ENCODE results near the gene PHF2.

PHF2 gene

GRCh38 chr9:93576258-93577077 is at the start of gene PHF2:
Gene PHF2, plus strand, starts transcription at chr9:93576584. Its CDS starts 190 bp downstream, at chr9:93576774.
- peak; percentile 28 for DNase-seq

DNA sequence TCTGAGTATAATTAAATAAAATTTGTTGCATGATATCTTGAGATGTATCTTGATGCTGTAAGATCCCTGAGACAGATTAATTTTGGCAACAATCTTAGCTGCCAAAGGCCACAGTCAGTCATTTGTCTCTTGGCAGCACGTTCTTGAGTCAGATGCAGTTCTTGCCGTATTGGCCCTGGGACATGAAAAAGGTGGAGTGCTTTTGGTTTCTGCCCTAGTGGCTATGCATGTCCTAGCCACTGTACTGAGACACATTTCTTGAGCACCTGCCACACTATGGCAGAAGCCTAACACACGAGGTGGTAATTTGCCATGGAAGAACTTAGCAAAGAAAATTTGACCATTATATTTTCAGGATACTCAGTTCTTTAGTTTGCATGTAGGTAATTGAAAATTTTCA is 45.0 kb upstream of the PHF2 start:
- no peak for DNase-seq

- DNase-seq: no peak
Observed at GRCh38 chr9:93532141-93532540, 44.2 kb upstream of the PHF2 start.

GRCh38 chr9:93533863-93534262 is 42.5 kb upstream of the PHF2 start:
- DNase-seq: no peak

- DNase-seq: no peak
Observed at GRCh38 chr9:93536167-93536566, 40.2 kb upstream of the PHF2 start.

GRCh38 chr9:93536874-93537273 is 39.5 kb upstream of the PHF2 start:
- no peak for DNase-seq

DNA sequence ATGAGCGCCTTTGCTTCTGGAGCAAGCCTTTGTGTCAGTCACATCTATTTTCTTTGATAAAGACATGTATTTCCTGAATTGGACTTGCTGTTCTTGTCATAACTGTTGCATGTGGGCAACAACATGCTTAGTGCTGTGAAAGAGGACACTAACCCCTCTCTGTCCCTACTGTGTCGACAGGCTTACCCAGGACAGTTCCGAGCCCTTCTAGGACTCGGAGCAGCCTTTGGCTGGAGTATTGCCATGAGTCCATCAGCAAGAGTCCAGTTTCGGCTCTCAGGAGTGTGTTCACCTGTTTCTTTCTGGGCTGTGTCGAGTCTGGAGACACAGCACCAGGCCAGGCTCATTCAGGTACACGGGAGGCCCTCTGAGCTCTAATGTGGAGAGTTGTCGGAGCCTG is 36.1 kb upstream of the PHF2 start:
- no peak for DNase-seq

DNA sequence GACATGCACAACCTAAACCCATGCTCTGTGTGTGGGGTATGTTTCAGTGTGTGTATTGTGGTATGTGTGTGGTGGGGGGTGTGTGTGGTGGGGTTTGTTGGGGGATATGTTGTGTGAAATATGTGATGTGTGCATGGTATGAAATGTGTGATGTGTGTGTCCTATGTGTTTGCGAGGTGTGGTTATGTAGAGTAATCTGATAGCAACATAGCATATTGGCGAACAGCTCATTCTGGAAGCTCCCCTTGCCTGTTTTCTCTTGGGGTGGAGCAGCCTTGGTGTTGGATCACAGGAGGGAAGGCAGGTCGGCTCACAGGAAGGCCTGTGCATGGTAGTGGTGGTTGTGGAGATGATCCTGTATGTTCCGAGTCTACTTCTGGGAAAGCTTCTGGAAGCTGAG is 35.4 kb upstream of the PHF2 start:
- DNase-seq: no peak

GRCh38 chr9:93541581-93542349 is 34.6 kb upstream of the PHF2 start:
- DNase-seq: no peak

DNA sequence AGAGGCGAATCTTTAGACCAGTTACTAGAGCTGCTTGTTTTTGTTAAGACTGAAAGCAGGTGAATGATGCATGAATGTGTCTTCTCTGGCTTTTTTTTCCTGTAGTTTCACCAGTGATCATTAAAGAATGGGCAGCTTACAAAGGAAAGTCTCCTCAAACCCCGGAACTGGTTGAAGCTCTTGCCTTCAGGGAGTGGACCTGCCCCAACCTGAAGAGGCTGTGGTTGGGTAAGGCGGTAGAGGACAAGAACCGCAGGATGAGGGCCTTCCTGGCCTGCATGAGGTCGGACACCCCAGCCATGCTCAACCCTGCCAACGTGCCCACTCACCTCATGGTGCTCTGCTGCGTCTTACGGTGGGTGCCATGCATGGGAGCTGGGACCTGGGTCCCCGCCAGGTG is 33.3 kb upstream of the PHF2 start:
- DNase-seq: no peak

DNA sequence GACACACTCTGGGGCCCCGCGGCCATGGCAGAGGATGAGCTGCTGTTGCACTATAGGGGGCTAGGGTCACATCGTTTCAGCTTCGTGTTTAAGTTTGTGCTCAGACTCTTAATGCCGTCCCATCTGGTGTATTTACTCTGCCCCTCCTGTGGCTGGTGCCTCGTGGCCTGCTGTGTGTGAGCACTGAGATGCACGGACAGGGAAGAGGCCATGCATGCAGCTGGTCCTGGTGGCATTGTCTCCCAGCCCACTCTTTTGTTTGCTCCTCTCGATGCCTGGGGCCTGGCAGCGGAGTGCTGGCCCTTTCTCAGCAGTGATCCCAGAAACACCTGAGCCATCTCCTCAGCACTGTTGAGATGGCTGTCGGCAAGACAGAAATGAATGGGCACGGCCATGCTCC is 30.0 kb upstream of the PHF2 start:
- DNase-seq: no peak

DNA sequence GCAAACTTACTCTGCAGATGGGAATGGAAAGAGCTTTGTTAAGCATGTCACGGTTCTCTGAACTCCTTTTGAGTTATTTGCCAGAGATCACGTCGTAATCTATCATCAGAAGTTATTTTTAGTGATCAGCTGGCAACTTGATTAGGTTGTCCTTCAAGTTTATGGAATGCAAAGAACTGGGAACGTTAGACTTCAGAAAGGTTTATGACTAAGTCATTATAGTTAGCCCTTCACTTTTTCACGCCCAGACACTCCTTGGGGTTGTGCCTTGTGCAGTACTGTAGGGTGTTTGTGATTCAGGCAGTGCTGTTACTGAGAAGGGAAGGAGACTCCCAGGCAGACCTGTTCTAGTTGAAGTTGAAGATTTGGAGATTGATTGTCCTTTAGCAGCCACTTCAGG is 26.8 kb upstream of the PHF2 start:
- no peak for DNase-seq

DNA sequence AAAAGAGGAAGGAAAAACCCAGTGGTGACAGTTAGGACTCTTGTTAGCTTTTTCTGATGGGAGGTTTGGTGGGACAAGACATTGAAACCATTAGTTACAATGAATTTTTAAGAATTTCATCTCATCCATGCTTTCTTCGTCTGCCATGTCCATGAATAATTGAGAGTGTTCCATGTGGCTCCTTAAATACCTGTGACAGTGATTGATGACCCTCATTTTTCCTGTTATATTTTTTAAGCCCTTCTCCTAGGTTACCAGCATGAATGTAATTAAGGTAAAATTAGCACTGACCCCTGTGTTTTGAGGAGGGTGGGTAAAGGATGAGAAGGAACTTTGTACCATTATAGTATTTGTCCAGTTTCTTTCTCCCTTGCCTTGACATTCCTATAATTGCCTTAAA is 23.5 kb upstream of the PHF2 start:
- no peak for DNase-seq

- DNase-seq: no peak
Observed at GRCh38 chr9:93555370-93555769, 21.0 kb upstream of the PHF2 start.

DNA sequence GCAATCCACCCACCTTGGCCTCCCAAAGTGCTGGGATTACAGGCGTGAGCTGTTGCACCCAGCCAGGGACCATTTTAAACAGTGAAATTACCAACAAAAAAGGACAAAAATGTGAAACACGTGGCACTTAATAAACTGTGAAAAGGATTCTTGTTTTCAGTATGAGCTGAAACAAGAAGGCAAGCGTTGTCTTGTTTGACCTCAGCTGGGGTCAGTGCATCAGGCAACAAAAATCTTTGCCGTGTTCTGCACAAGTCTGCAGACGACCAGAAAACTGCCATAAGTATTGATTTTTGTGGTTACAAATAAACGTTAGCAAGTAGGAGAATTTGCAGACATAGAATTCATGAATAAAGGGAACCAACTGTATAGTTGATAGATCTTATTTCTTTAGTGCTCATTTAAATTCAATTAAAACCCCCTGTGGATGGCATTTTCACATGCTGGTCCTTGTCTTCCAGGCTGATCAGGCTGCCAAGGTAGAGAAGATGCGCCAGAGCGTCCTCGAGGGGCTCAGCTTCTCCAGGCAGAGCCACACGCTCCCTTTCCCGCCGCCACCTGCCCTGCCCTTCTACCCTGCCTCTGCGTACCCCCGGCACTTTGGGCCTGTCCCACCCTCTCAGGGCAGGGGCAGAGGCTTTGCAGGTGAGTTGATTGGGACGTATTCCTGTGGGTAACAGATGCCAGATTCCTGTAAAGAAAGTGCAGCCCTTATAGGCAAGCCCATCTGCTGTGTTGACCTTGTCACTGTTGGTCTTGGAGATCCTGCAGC is 18.8 kb upstream of the PHF2 start:
- no peak for DNase-seq

- DNase-seq: no peak
Observed at GRCh38 chr9:93558503-93558902, 17.9 kb upstream of the PHF2 start.

DNA sequence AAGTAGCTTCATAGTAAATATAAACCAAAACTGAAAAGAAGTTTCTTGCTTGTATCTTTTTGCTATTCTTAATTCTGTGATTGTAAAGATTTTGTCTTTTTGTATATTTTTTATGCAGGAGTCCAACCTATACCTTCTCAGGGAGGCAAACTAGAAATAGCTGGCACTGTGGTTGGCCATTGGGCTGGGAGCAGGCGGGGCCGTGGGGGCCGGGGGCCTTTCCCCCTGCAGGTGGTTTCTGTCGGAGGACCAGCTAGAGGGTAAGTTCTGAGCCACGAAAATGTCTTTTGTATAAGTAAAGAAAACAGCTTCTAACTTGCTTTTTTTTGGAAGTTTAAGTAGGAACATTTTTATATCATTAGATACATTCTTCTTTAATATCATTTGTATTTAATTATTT is 15.4 kb upstream of the PHF2 start:
- no peak for DNase-seq

- DNase-seq: no peak
Observed at GRCh38 chr9:93562157-93562556, 14.2 kb upstream of the PHF2 start.

DNA sequence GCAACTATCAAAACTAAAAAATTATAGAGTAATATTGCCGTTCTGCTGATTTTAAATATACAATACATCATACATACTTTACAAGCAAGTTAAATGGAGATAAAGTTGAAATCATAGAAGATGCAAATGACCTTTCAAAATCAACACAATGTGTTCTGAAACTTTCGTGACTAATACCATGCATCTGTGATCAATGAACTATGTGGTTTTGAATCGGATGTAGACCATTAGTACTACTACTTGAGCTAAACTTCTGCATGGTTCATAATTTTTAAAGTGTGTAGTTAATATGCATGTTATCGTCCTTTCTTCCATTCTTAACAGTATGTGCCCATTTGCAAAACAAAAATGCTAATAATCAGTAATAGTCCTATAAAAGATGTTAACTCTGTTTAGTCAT is 11.3 kb upstream of the PHF2 start:
- peak; percentile 46 for DNase-seq

GRCh38 chr9:93566408-93567270 is 9.7 kb upstream of the PHF2 start:
- peak; percentile 98 for DNase-seq

DNA sequence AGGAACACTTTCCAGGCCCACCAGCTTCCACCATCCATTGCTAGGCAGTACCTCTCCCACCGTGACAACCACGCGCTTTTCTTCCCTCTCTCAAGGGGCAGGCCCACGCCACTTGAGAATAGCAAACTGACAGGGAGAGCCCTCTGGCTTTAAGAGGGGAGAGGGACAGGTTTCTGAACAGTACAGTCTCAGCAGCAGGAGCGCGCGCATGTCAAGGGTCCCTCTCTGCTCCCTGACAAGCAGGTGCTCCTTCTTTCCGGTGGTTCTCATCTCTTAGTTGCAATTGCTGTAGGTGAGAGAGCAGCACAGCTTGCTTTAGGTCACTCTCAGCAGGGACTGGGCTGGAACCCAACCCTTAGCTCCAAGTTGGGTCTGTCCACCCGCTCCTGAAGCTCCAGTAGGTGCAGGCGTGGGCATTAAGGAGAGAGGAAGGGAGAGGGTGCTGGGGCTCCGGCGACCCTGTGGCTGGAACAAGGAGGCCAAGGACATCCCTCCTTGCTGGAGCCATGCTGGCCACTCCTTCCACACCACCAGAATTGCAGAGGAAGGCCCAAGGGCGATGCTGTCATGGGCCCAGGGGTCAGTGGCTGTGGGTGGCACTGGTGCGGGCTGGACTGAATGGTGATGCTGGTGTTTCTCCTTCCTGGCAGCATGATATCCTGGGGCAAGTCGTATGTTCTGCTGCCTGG is 9.0 kb upstream of the PHF2 start:
- peak; percentile 6 for DNase-seq

DNA sequence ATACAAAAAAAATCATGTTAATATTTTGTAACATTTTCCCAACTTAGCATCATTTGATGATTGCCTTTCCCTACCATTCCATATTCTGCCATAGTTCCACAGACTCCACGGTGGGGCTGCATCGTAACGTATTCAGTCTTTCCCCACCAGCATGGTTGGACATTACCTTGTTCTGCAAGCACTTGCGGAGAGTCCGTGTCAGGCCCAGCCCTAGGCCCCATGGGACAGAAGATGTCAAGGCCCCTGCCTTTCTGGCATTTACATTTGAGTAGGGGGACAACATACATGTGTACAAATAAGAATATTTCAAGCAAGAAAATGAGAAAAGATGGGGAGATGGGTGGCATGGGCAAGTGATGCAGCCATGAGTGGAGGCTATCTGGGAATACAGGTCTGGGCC is 8.2 kb upstream of the PHF2 start:
- no peak for DNase-seq

All from activated CD4-positive, alpha-beta T cell treated with anti-CD3 and anti-CD28 coated beads, Interleukin-10, Interleukin-2, amounts not matched to agents 100 ng/mL and 50 ng/mL, durations not matched to agents 16 hours and 8 hours (primary cell).